ENCODE data around the gene NDUFV1. TPM values are rescaled to one million over a fixed set of nuclear protein-coding genes. Genes with fewer than 3 reads are reported as not detected.
"Not testable (repeated sequence)": the region's sequence is repeated elsewhere in the genome, so short reads cannot be mapped to it uniquely, and the experiment has no call there.

The NDUFV1 gene
- total RNA-seq, 8 experiments from 2014 or later: 135 to 267 (median 157) TPM

- peaks cover 9 to 13% of the 10 kb centered on the region in 2 donors for H3K4me1 ChIP-seq (replicated peaks in 1 of 2)
- no peak overlapping the region for H3K4me3 ChIP-seq
- ATAC-seq (replicated peaks in 6 of 8): no peak
- WGBS, 10 experiments: 38 to 100% (median 78%) methylated on average over 1 to 6 of the region's 20 CpGs; no CpG with 5 or more reads in 4 of the 10 experiments
- H3K27ac ChIP-seq: no peak overlapping the region
- in situ Hi-C loops (cut with MboI; ENCODE audit: low pct_unique_long_range_greater_than_20kb in 2 of 9, low sequenced_read_pairs in 9 of 9, unreplicated experiment in 9 of 9): loop anchor here in 1 of 9 experiments (25.0 kb wide), 1 partner anchor 153 kb away; no protein-coding TSS in a partner anchor
These were observed 27.9 kb downstream of the NDUFV1 start for GRCh38 chr11:67634366-67635230.

GRCh38 chr11:67635231-67635521 is 28.4 kb downstream of the NDUFV1 start:
- peaks cover 14 to 19% of the 10 kb centered on the region in 2 donors for H3K4me1 ChIP-seq (replicated peaks in 1 of 2)
- H3K4me3 ChIP-seq: no peak overlapping the region
- H3K27ac ChIP-seq: no peak overlapping the region
- in situ Hi-C loops (cut with MboI; ENCODE audit: low pct_unique_long_range_greater_than_20kb in 2 of 9, low sequenced_read_pairs in 9 of 9, unreplicated experiment in 9 of 9): loop anchor here in 1 of 9 experiments (25.0 kb wide), 1 partner anchor 152 kb away; no protein-coding TSS in a partner anchor
- no peak for ATAC-seq (replicated peaks in 6 of 8)
- 33 to 100% (median 90%) methylated on average over 1 to 3 of the region's 4 CpGs; no CpG with 5 or more reads in 3 of the 10 experiments for WGBS, 10 experiments

- no peak for ATAC-seq (replicated peaks in 6 of 8)
- Histone ChIP-seq H3K4me1 (replicated peaks in 1 of 2) (peaks cover 19 to 21% of the 10 kb centered on the region in 2 donors), H3K4me3 (no peak overlapping the region), H3K27ac (no peak overlapping the region)
- 10 to 100% (median 96%) methylated on average over 1 to 5 of the region's 6 CpGs; no CpG with 5 or more reads in 3 of the 10 experiments for WGBS, 10 experiments
- in situ Hi-C loops (cut with MboI; ENCODE audit: low pct_unique_long_range_greater_than_20kb in 2 of 9, low sequenced_read_pairs in 9 of 9, unreplicated experiment in 9 of 9): loop anchor here in 1 of 9 experiments (25.0 kb wide), 1 partner anchor 150 kb away; no protein-coding TSS in a partner anchor
These were observed 30.2 kb downstream of the NDUFV1 start for GRCh38 chr11:67636962-67637361.

- 93% methylated on average over 2 of the region's 3 CpGs; no CpG with 5 or more reads in 9 of the 10 experiments for WGBS, 10 experiments
- peaks cover 19 to 21% of the 10 kb centered on the region in 2 donors for H3K4me1 ChIP-seq (replicated peaks in 1 of 2)
- H3K4me3 ChIP-seq; H3K27ac ChIP-seq; ATAC-seq (replicated peaks in 6 of 8): not testable (repeated sequence)
- in situ Hi-C loops (cut with MboI; ENCODE audit: low pct_unique_long_range_greater_than_20kb in 2 of 9, low sequenced_read_pairs in 9 of 9, unreplicated experiment in 9 of 9): loop anchor here in 1 of 9 experiments (25.0 kb wide), 1 partner anchor 150 kb away; no protein-coding TSS in a partner anchor
These were observed 30.7 kb downstream of the NDUFV1 start for GRCh38 chr11:67637441-67637840.

GRCh38 chr11:67638535-67639437 is 32.0 kb downstream of the NDUFV1 start:
- H3K4me3 ChIP-seq: no peak overlapping the region
- in situ Hi-C loops (cut with MboI; ENCODE audit: low pct_unique_long_range_greater_than_20kb in 2 of 9, low sequenced_read_pairs in 9 of 9, unreplicated experiment in 9 of 9): loop anchor here in 1 of 9 experiments (25.0 kb wide), 1 partner anchor 149 kb away; no protein-coding TSS in a partner anchor
- 67 to 100% (median 86%) methylated on average over 1 to 9 of the region's 24 CpGs; no CpG with 5 or more reads in 6 of the 10 experiments for WGBS, 10 experiments

GRCh38 chr11:67639438-67639859 is 32.7 kb downstream of the NDUFV1 start, which contains the start of gene TBX10:
Gene TBX10, minus strand, starts transcription at chr11:67639763. Its CDS starts 291 bp downstream, at chr11:67639472.
- peak in 5 of 8 experiments; percentile 8 to 59 (median 53) for ATAC-seq (replicated peaks in 6 of 8)
- Histone ChIP-seq H3K4me3 (no peak within 1 kb of the TSS), H3K4me1 (replicated peaks in 1 of 2) (peaks cover 19 to 21% of the 10 kb centered on the region in 2 donors), H3K27ac (no peak within 1 kb of the TSS)
- whole genome bisulfite sequencing, 10 experiments: 80 to 100% methylated on average over 1 of the region's 18 CpGs; no CpG with 5 or more reads in 8 of the 10 experiments
- in situ Hi-C loops (cut with MboI; ENCODE audit: low pct_unique_long_range_greater_than_20kb in 2 of 9, low sequenced_read_pairs in 9 of 9, unreplicated experiment in 9 of 9): loop anchor here in 1 of 9 experiments (25.0 kb wide), 1 partner anchor 148 kb away; no protein-coding TSS in a partner anchor

More at GRCh38 chr11:67638535-67639437, 32.0 kb downstream of the NDUFV1 start:
- ATAC-seq (replicated peaks in 6 of 8): no peak
- H3K4me1 ChIP-seq (replicated peaks in 1 of 2): peaks cover 19 to 21% of the 10 kb centered on the region in 2 donors
- no peak overlapping the region for H3K27ac ChIP-seq

- H3K4me1 ChIP-seq (replicated peaks in 1 of 2): peaks cover 19 to 21% of the 10 kb centered on the region in 2 donors
- H3K27ac ChIP-seq: no peak overlapping the region
- in situ Hi-C loops (cut with MboI; ENCODE audit: low pct_unique_long_range_greater_than_20kb in 2 of 9, low sequenced_read_pairs in 9 of 9, unreplicated experiment in 9 of 9): loop anchor here in 1 of 9 experiments (25.0 kb wide), 1 partner anchor 147 kb away; no protein-coding TSS in a partner anchor
- WGBS, 10 experiments: 20 to 100% (median 75%) methylated on average over 1 to 10 of the region's 23 CpGs; no CpG with 5 or more reads in 6 of the 10 experiments
- ATAC-seq (replicated peaks in 6 of 8): peak; percentile 66 to 98 (median 82)
- H3K4me3 ChIP-seq: no peak overlapping the region
These were observed 33.5 kb downstream of the NDUFV1 start for GRCh38 chr11:67640021-67640757.

GRCh38 chr11:67640758-67641337 is 34.1 kb downstream of the NDUFV1 start:
- H3K4me1 ChIP-seq (replicated peaks in 1 of 2): peaks cover 19 to 21% of the 10 kb centered on the region in 2 donors
- peak in 3 of 8 experiments; percentile 1 to 10 (median 7) for ATAC-seq (replicated peaks in 6 of 8)
- WGBS, 10 experiments: 0 to 100% methylated on average over 1 to 4 of the region's 12 CpGs; no CpG with 5 or more reads in 8 of the 10 experiments
- no peak overlapping the region for H3K27ac ChIP-seq
- in situ Hi-C loops (cut with MboI; ENCODE audit: low pct_unique_long_range_greater_than_20kb in 2 of 9, low sequenced_read_pairs in 9 of 9, unreplicated experiment in 9 of 9): loop anchor here in 1 of 9 experiments (25.0 kb wide), 1 partner anchor 146 kb away; no protein-coding TSS in a partner anchor
- no peak overlapping the region for H3K4me3 ChIP-seq

GRCh38 chr11:67641338-67642172 is 34.8 kb downstream of the NDUFV1 start:
- ATAC-seq (replicated peaks in 6 of 8): peak in 7 of 8 experiments; percentile 23 to 73 (median 56)
- in situ Hi-C loops (cut with MboI; ENCODE audit: low pct_unique_long_range_greater_than_20kb in 2 of 9, low sequenced_read_pairs in 9 of 9, unreplicated experiment in 9 of 9): loop anchor here in 1 of 9 experiments (25.0 kb wide), 1 partner anchor 146 kb away; no protein-coding TSS in a partner anchor
- H3K27ac ChIP-seq: no peak overlapping the region
- WGBS, 10 experiments: 8 to 100% (median 53%) methylated on average over 2 to 5 of the region's 28 CpGs; no CpG with 5 or more reads in 6 of the 10 experiments
- H3K4me1 ChIP-seq (replicated peaks in 1 of 2): peaks cover 19 to 21% of the 10 kb centered on the region in 2 donors
- no peak overlapping the region for H3K4me3 ChIP-seq

- Histone ChIP-seq H3K4me1 (replicated peaks in 1 of 2) (peaks cover 19 to 21% of the 10 kb centered on the region in 2 donors), H3K27ac (no peak overlapping the region), H3K4me3 (no peak overlapping the region)
- 44 to 94% (median 82%) methylated on average over 1 to 9 of the region's 15 CpGs; no CpG with 5 or more reads in 5 of the 10 experiments for WGBS, 10 experiments
- no peak for ATAC-seq (replicated peaks in 6 of 8)
- in situ Hi-C loops (cut with MboI; ENCODE audit: low pct_unique_long_range_greater_than_20kb in 2 of 9, low sequenced_read_pairs in 9 of 9, unreplicated experiment in 9 of 9): loop anchor here in 1 of 9 experiments (25.0 kb wide), 1 partner anchor 145 kb away; no protein-coding TSS in a partner anchor
These were observed 35.7 kb downstream of the NDUFV1 start for GRCh38 chr11:67642173-67643120.
